Cardiac muscle cell (in vitro differentiated cells and primary cell): ENCODE results near the gene DNM3. TPM values are rescaled to one million over a fixed set of nuclear protein-coding genes. Genes with fewer than 3 reads are reported as not detected.

Experiments
- DNase-seq, 2 donors: peaks; one replicate each; pipeline versions ENCODE4 v3.0.0 to v3.0.0-alpha.2; 2010 to 2017; ENCODE audit warnings: low read depth in 1 of 2, low spot score in 1 of 2
- H3K27ac ChIP-seq: fragments of 200-600 bp; sonication (generic); 2 replicates; pipeline ENCODE4 v1.5.1; 2016
- H3K27me3 ChIP-seq: fragments of 200-600 bp; sonication (generic); 2 replicates; pipeline ENCODE4 v1.6.0; 2016; ENCODE audit warnings: control low read depth
- H3K36me3 ChIP-seq: fragments of 200-600 bp; sonication (generic); 2 replicates; pipeline ENCODE4 v1.5.1; 2016; ENCODE audit warnings: control low read depth
- H3K4me1 ChIP-seq: fragments of 200-600 bp; sonication (generic); 2 replicates; pipeline ENCODE4 v1.8.1; 2017; ENCODE audit warnings: low read depth, mild to moderate bottlenecking, mixed run types
- H3K4me3 ChIP-seq: fragments of 200-600 bp; sonication (generic); 2 replicates; pipeline ENCODE4 v1.5.1; 2016; ENCODE audit warnings: mild to moderate bottlenecking
- H3K9me3 ChIP-seq: fragments of 200-600 bp; sonication (generic); 2 replicates; pipeline ENCODE4 v1.5.1; 2017; ENCODE audit warnings: low read depth, mild to moderate bottlenecking, control low read depth
- polyA plus RNA-seq: library from polyadenylated mRNA; unstranded; fragments of >200 nt; fragmentation: Nextera tagmentation; extraction: Ambion mirVana; gene quantifications from 2 replicates; pipeline ENCODE4 v1.2.1, GENCODE V29; 2016
- total RNA-seq: library from RNA; depleted of rRNA; stranded (reverse); fragments of >200 nt; gene quantifications from 2 replicates; pipeline ENCODE4 v1.2.3, GENCODE V29; 2016
- TF ChIP-seq, protein P1 (sequence below): IDR thresholded peaks from 2 replicates; pipeline ENCODE4 v1.5.1; 2012; ENCODE audit warnings: low read depth, mild to moderate bottlenecking, low read length

Gene DNM3
- total and polyA plus RNA-seq, 2 experiments from 2014 or later: 0.42 TPM; not detected in 1

DNA sequence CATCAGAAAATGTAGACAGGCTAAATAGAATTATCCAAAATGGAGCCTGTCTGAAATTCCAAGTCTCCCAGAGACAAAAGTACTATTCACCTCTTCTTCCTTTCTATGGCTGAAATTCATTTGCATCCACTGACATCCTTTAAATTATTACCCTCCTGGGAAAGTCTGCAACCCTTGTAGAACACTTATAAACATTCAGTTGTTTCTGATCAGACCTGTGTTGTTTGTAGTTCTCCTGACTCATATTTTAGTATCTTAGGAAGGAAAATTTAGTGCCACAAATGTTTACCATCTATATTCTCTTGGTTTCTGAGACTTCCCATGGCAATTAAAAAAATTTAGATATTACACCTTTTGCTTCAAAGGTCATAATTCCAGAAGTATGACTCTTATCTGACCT, 509.6 kb downstream of the DNM3 start:
- no peaks in the 10 kb centered on the region for H3K27me3 ChIP-seq
- DNase-seq: no peak
- no peak overlapping the region for H3K27ac ChIP-seq
- TF ChIP-seq, protein P1, sequence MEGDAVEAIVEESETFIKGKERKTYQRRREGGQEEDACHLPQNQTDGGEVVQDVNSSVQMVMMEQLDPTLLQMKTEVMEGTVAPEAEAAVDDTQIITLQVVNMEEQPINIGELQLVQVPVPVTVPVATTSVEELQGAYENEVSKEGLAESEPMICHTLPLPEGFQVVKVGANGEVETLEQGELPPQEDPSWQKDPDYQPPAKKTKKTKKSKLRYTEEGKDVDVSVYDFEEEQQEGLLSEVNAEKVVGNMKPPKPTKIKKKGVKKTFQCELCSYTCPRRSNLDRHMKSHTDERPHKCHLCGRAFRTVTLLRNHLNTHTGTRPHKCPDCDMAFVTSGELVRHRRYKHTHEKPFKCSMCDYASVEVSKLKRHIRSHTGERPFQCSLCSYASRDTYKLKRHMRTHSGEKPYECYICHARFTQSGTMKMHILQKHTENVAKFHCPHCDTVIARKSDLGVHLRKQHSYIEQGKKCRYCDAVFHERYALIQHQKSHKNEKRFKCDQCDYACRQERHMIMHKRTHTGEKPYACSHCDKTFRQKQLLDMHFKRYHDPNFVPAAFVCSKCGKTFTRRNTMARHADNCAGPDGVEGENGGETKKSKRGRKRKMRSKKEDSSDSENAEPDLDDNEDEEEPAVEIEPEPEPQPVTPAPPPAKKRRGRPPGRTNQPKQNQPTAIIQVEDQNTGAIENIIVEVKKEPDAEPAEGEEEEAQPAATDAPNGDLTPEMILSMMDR: no peak
- H3K36me3 ChIP-seq: no peaks in the 10 kb centered on the region
- no peak overlapping the region for H3K4me3 ChIP-seq
- H3K4me1 ChIP-seq: no peaks in the 10 kb centered on the region
- H3K9me3 ChIP-seq: no peaks in the 10 kb centered on the region

DNA sequence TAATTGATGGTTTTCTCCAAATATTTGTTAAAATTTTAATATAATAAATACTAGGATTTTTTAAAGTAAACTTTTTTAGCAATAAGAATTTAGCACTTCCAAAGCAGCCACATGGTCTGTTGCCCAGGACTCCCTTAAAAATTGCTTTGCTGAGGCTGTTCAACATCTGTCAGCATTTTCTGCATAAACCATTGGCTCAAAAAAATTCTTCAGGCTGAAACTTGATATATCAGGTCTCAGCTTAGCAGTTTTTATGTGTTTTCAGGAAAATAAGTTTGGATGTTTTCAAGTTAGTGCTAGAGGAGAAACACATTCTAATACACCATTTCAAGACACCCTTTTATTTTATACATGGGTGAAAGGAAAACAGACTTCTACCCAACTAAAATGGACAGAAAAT, 510.0 kb downstream of the DNM3 start:
- Histone ChIP-seq H3K4me3 (no peak overlapping the region), H3K36me3 (no peaks in the 10 kb centered on the region), H3K9me3 (no peaks in the 10 kb centered on the region), H3K4me1 (no peaks in the 10 kb centered on the region), H3K27me3 (no peaks in the 10 kb centered on the region), H3K27ac (no peak overlapping the region)
- TF ChIP-seq, protein P1: no peak
- peak in 1 of 2 donors; percentile 60 for DNase-seq

DNA sequence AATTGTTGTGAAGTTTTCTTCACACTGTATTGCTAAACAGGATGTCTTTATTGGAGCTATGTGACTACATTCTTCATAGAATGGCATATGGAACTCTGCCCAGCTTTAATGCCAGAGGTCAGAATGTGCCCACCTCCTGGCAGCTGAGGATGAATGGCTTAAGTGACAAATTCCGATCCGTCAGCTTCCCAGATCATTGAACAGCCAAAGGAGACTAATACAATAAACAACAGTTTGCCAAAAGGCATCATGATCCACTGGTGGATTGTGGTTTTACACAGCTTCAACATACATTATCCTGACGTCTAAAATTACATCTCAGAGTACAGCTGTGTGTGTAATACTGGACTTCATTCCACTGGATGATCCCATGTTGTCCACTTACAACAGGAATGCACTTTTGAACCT, 510.5 kb downstream of the DNM3 start:
- H3K9me3 ChIP-seq: no peaks in the 10 kb centered on the region
- H3K4me3 ChIP-seq: no peak overlapping the region
- DNase-seq: peak in 1 of 2 donors; percentile 69
- H3K27me3 ChIP-seq: no peaks in the 10 kb centered on the region
- no peak overlapping the region for H3K27ac ChIP-seq
- H3K4me1 ChIP-seq: no peaks in the 10 kb centered on the region
- H3K36me3 ChIP-seq: no peaks in the 10 kb centered on the region
- TF ChIP-seq, protein P1: no peak

DNA sequence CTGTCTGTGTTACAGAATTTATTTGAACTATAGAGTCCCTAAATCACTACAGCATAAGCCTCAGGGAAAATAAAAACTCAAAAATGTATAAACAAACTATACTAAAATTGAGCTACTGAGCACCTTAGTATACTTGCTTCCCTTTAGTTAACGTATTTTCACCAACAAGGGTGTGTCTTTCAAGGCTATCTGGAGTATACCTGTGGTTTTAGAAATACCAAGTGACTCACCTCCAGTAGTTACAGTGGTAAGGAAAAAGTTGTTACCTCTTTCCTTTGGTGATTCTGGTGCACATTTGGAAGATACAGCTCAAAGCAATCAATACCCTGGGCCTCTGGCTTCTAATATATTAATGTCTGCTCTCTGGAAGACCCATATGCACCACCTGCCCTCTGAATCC, 511.1 kb downstream of the DNM3 start:
- DNase-seq: no peak
- no peaks in the 10 kb centered on the region for H3K4me1 ChIP-seq
- H3K27me3 ChIP-seq: no peaks in the 10 kb centered on the region
- no peaks in the 10 kb centered on the region for H3K9me3 ChIP-seq
- H3K4me3 ChIP-seq: no peak overlapping the region
- TF ChIP-seq, protein P1: no peak
- H3K27ac ChIP-seq: no peak overlapping the region
- no peaks in the 10 kb centered on the region for H3K36me3 ChIP-seq

DNA sequence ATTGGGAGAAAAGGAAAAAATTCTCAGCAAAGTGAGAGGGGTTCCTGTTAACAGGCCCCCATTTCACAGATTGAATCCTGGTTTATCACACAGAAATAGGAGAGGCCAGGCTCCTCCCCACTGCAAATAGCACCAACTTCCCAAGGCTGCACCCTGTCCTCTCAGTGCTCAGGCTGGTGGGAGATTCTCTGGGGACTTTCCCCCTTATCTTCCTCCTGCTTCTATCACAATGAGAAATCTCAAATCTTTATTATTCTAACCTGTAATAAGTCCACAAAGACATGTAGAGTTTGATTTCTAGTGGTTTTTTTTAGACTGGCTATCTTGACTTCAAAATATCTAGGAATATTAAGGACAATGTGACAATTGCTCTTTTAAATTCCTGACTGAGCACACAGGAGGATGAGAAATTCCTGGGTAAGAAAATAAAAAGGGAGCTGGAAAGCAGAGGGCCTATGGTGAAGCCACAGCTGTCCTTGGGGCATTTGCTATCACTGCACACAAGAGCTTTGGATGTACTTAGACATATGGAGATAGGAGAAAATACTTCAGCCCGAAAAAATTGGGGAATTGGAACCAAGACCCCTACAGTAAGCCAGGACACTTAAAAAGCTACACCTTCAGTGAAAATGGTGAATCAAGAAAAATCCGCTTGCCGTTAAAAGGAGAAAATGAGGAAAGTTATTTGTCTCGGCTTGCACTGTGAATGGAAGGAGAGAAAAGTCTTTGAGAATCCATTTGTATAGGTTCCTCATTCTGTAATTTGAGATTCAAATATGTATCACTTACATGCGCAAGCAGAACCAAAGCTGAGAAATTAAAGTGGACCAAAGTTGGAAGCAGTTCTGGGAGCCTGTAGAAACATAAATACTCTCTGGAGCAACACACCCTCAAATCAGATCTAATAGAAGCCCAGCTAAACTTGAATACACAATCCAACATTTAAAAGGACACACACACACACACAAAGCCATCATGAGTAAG, 513.3 kb downstream of the DNM3 start:
- Histone ChIP-seq H3K4me3 (no peak overlapping the region), H3K27ac (no peak overlapping the region), H3K4me1 (peaks cover 6% of the 10 kb centered on the region), H3K27me3 (no peaks in the 10 kb centered on the region), H3K9me3 (no peaks in the 10 kb centered on the region), H3K36me3 (no peaks in the 10 kb centered on the region)
- TF ChIP-seq, protein P1: no peak
- DNase-seq: no peak
